Breast epithelium (tissue), 3 donors: ENCODE results near the gene C6orf62.

Source experiments
- POLR2A ChIP-seq: fragments of 450-650 bp; IDR thresholded peaks from one replicate; pipeline ENCODE4 v1.6.1; 2016; ENCODE audit warnings: antibody characterized with exemption, mild to moderate bottlenecking, moderate library complexity
- POLR2AphosphoS5 ChIP-seq, 3 donors: sonication (generic); formaldehyde crosslinking; IDR thresholded peaks; one replicate each; pipeline ENCODE4 v1.6.1; 2017; ENCODE audit warnings: antibody characterized with exemption in 3 of 3
- TF ChIP-seq, protein P1 (sequence below), 3 donors: fragments of 450-650 bp; IDR thresholded peaks; one replicate each; pipeline ENCODE4 v1.5.1; 2016 to 2017; ENCODE audit warnings: antibody characterized with exemption in 3 of 3, mild to moderate bottlenecking in 3 of 3, moderate library complexity in 3 of 3

DNA sequence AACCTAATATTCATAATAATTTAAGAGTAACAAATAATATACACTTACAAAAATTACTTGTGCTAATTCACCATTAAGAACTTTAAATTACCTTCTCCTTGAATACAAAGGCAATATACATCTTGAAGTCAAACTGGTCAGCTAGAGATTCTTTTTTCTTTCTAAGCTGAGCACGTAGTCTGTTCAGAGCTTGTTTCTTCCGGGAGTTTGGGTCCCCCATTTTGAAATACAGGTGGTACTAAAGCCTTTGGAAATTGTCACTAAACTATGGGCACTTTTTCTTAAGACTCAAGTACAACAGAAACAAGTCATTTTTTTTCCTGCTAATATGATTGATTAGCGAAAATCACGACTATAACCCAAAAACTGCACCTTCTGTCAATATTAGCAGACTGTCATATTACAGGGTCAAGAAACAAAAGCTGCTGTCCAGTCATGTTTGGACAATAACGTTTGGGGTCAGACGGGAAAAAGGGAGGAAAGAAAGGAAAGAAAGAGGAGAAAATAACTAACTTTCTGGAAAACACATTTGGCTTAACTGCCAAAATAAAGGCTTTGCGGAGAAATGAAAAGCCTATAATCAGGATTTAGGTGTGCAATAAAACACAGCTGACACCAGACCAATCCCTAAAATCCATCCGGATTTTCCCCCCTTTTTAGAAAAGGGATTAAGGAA, 367 bp downstream of the C6orf62 start:
- TF ChIP-seq POLR2A (no peak), POLR2AphosphoS5 (IDR thresholded peaks at IDR 0.05) (no peak)
- TF ChIP-seq, protein P1, sequence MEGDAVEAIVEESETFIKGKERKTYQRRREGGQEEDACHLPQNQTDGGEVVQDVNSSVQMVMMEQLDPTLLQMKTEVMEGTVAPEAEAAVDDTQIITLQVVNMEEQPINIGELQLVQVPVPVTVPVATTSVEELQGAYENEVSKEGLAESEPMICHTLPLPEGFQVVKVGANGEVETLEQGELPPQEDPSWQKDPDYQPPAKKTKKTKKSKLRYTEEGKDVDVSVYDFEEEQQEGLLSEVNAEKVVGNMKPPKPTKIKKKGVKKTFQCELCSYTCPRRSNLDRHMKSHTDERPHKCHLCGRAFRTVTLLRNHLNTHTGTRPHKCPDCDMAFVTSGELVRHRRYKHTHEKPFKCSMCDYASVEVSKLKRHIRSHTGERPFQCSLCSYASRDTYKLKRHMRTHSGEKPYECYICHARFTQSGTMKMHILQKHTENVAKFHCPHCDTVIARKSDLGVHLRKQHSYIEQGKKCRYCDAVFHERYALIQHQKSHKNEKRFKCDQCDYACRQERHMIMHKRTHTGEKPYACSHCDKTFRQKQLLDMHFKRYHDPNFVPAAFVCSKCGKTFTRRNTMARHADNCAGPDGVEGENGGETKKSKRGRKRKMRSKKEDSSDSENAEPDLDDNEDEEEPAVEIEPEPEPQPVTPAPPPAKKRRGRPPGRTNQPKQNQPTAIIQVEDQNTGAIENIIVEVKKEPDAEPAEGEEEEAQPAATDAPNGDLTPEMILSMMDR (IDR thresholded peaks at IDR 0.05) = no peak
